ENCODE measurements around the gene YKT6.

- TF ChIP-seq CTCF (IDR thresholded peaks at IDR 0.05) (no peak), POLR2A (IDR thresholded peaks at IDR 0.05) (no peak)
Observed at GRCh38 chr7:44256459-44256858, 55.7 kb downstream of the YKT6 start.

Data from thyroid gland (tissue), 4 donors.